ENCODE results near the gene ARL4C.

DNA sequence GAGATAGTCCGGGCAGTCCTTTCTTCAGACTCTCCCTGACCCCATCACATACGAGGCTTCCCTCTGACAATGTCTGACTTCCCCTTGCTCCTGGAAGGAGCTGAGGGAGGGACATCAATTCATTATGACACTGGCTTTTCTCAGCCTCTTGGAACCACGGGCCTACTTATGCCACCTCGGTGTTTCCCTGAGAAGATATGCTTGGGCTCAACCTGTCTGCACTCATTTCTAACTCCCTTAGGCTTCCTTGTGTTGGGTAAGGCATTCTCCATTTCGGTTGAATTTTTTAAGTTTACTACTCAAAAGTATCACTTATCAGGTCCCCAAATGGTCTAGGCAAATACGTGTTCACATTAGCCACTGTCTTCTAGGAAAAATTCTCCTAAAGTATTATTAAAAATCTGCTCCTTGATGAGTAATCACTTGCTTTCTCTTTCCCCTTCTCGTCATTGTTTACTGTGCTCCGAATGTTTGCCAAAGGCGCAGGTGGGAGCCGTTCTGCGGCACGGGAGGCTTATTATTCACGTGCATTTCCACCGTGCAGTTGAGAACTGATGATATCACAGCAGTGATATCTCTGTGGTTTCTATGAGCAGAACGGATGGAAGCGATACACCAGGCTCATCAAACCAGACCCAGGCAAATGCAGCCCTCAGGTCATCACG, 33.1 kb downstream of the ARL4C start:
- TF ChIP-seq CTCF (IDR thresholded peaks at IDR 0.05; ENCODE audit: low read length) (no peak), EZH2 (IDR thresholded peaks at IDR 0.05; ENCODE audit: borderline replicate concordance, low read length) (no peak)

Measured in OCI-LY1 (cell line).